DLD1 (cell line): ENCODE measurements around the gene CDK5.

Experiments
- in situ Hi-C: cut with HindIII; loops from 2 replicates; pipeline ENCODE4 v1.10.0; 2017; ENCODE audit warnings: low sequenced_read_pairs

Gene CDK5

DNA sequence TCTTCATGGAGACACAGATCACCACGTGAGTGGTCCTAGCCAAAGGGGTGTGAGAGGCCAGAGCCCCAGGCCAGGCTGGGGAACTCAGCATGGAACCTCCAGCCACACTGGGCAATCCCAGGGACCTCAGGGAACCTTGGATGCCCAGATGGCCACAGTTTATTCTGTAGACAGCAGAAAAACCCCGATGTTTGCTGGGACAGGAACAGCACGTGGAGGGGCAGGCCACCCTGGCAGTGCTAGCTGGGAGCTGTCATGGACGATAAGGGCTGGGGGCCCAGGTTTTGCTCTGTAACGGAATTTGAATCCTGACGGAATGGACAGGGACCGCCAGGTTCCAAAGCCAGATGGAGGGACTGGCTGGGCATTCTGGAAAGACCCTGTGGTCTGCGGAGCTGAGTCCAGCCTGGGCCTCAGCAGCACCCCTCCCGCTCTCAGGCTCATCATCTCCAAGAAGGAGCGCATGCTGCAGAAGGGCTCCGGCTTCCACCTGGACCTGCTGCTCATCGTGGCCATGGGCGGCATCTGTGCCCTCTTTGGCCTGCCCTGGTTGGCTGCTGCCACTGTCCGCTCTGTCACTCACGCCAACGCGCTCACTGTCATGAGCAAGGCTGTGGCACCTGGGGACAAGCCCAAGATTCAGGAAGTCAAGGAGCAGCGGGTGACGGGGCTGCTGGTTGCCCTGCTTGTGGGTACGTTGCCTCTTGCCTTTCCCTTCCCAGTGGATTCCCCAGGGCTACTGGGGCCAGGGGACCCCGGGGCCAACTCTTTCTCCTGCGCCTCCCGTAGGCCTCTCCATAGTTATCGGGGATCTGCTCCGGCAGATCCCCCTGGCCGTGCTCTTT is 17.3 kb upstream of the CDK5 start:
- in situ Hi-C loops = no loop called here

DNA sequence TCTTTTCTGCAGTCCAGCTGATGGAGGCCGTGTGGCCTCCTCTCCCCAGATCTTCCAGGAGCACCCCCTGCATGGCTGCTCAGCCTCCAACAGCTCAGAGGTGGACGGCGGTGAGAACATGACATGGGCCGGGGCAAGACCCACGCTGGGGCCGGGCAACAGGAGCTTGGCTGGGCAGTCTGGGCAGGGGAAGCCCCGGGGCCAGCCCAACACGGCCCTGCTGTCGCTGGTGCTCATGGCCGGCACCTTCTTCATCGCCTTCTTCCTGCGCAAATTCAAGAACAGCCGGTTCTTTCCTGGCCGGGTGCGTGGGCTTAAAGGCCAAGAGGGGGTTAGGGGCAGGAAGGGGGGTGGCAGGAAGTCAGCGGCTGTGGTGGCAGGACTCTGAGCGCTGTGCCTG is 16.3 kb upstream of the CDK5 start:
- in situ Hi-C loops = no loop called here

DNA sequence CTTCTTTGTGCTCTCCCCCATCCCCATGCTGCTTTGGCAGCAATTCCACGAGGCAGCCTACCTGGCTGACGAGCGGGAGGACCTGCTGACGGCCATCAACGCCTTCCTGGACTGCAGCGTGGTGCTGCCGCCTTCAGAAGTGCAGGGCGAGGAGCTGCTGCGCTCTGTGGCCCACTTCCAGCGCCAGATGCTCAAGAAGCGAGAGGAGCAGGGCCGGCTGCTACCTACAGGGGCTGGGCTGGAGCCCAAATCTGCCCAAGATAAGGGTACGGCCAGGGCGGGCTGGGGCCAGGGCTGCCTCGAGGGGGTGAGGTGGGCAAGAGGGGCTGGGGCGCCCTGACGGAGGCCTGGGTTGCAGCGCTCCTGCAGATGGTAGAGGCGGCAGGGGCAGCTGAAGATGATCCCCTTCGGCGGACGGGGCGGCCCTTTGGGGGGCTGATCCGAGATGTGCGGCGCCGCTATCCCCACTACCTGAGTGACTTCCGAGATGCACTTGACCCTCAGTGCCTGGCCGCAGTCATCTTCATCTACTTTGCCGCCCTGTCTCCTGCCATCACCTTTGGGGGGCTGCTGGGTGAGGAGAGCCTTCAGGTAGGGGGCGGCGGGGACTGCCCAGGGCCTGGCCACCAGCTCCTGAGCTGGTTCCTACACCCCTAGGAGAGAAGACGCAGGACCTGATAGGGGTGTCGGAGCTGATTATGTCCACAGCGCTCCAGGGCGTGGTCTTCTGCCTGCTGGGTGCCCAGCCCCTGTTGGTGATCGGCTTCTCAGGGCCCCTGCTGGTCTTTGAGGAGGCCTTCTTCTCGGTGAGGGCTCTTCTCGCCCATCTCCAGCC is 13.6 kb upstream of the CDK5 start:
- in situ Hi-C loops = no loop called here

DNA sequence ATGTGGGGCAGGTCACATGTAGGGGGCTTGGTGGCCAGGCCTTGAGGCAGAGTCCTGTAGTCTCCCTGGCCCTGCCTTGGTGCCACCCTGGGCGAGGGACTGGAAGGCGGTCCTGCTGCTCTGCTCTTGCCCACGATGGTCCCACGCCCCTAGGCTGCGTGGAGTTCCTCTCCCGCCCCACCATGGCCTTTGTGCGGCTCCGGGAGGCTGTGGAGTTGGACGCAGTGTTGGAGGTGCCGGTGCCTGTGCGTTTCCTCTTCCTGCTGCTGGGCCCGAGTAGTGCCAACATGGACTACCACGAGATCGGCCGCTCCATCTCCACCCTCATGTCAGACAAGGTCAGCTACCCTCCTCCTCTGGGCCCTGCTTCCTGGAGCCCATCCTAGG is 12.9 kb upstream of the CDK5 start:
- in situ Hi-C loops = no loop called here

DNA sequence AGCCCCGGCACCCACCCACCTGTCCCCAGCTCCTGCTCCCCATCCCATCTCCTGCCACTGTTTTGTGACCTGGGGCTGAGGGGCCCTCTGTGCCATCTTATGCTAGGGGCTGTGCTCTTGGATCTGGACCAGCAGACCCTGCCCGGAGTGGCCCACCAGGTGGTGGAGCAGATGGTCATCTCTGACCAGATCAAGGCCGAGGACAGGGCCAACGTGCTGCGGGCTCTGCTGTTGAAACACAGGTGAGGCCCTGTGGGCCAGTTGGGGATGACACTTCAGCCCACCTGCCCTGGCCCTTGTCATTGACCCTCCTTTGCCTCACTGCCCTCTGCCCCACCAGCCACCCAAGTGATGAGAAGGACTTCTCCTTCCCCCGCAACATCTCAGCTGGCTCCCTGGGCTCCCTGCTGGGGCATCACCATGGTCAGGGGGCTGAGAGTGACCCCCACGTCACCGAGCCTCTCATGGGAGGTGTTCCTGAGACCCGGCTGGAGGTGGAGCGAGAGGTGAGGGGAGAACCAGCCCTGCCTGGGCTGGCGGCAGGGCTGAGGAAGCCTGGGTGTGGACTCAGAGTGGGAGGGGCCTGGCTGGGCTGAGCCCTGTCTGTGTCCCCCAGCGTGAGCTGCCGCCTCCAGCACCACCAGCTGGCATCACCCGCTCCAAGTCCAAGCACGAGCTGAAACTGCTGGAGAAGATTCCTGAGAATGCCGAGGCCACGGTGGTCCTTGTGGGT is 12.3 kb upstream of the CDK5 start:
- in situ Hi-C loops = no loop called here

DNA sequence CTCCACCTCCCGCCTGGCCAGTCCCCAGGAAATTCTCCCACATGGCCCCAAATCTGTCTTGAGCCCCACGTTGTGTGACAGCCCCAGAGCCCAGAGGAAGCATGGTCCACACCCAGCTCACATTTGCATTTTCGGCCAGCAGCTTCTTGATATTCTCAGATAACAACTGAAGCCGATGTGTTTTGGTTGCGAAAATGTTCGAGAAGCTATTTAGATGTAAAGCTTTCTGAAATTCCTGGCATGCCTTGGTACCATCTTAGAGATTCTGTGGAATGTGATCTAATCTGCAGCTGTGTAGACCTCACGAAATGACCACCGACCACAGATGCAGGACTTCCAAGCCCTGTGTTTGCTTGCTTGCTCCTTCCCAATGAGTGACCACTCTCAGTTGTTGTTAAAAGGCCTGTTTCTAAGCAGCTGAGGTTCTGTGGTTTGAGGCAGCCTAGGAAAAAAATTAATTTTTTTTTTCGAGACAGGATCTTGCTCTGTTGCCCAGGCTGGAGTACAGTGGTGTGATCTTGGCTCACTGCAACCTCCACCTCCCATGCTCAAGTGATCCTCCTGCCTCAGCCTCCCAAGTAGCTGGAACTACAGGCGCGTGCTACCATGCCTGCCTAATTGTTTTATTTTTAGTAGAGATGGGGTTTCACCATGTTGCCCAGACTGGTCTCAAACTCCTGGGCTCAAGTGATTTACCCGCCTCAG is 10.5 kb upstream of the CDK5 start:
- in situ Hi-C loops = no loop called here

DNA sequence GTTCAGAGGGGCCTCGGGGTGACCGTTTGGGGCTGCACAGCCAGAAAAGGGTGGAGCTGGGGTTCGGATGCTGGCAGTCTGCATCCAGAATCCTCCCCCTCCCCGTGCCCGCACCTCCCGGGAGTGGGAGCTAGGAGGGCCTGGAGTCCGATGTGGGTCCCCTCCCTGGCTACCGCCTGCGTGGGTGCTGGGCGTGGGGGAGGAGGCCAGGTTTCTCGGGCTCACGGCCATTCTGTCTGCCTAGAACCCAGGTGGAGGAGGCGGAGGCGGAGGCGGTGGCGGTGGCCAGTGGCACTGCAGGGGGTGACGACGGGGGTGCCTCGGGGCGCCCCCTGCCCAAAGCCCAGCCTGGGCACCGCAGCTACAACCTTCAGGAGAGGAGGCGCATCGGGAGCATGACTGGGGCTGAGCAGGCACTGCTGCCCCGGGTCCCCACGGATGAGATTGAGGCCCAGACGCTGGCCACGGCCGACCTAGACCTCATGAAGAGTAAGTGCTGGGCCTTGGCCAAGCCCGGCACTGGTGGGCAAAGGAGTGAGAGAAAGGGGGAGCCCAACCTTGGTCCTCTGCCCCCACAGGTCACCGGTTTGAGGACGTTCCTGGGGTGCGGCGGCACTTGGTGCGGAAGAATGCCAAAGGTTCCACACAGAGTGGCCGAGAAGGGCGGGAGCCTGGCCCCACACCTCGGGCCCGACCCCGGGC is 8.7 kb upstream of the CDK5 start:
- in situ Hi-C loops = no loop called here

DNA sequence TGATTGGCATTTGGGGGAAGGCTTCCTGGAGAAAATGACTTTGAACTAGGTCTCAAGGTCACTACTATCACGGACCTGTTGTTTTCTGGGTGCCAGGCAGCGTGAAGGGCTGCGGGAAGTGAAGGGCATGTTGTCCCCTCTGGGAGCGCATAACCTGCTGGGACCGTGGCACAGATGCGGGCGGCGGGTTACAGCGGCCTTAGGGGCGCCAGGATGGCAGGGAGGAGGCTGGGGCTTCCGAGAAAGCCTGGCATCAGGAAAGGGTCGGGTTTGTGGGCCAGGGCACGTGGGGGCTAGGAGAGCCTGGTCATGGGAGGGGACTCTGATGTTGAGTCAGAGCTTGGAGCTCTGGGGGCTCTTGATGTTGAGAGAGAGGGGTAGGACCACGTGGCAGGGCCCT is 7.8 kb upstream of the CDK5 start:
- in situ Hi-C loops = no loop called here

DNA sequence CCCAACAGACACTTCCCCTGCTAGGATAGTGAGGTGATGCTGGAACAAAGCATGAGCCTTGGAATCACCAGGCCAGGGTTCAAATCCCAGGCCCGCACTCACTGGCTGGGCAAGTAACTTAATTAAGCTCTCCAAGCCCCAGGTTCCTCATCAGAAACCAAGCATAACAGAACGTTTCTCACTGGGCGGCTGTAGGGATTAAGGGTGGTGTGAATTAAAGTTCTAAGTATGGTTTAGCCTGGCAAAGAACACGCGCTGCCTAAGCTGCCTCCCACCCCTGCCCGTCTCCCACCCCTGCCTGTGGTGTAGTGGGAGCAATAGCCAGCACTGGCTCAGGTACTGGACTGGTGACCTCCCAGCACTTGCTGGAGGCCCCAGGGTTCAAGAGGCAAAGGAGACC is 7.3 kb upstream of the CDK5 start:
- in situ Hi-C loops = no loop called here

DNA sequence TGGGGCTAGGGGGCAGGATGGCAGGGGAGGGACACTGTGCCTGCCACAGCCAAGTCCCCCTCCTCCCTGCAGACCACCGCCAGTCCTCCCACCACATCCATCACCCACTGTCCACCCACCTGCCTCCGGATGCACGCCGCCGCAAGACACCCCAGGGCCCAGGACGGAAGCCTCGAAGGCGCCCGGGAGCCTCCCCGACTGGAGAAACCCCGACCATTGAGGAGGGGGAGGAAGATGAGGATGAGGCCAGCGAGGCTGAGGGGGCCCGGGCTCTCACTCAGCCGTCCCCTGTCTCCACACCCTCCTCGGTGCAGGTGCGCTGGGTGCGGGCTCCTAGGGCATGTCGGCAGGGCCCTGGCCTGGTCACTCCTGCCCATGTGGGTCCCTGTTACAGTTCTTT is 6.8 kb upstream of the CDK5 start:
- in situ Hi-C loops = no loop called here

DNA sequence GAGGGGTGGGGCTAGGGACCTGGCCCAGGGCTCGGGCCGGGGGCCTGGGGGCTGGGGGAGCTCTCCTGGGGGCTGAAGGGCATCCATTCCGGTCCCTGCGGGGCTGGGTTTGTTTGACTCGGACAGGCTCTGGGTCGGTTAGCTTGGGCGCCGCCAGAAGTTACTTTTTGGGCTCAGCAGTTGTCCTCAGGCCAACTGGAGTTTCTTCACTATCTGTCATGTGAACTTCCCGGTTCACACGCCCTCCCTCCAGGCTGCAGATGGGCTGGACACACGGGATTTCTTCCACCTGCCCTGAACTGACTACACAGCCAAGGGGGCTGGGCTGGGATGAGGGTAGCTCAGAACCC is 5.5 kb upstream of the CDK5 start:
- in situ Hi-C loops = no loop called here

DNA sequence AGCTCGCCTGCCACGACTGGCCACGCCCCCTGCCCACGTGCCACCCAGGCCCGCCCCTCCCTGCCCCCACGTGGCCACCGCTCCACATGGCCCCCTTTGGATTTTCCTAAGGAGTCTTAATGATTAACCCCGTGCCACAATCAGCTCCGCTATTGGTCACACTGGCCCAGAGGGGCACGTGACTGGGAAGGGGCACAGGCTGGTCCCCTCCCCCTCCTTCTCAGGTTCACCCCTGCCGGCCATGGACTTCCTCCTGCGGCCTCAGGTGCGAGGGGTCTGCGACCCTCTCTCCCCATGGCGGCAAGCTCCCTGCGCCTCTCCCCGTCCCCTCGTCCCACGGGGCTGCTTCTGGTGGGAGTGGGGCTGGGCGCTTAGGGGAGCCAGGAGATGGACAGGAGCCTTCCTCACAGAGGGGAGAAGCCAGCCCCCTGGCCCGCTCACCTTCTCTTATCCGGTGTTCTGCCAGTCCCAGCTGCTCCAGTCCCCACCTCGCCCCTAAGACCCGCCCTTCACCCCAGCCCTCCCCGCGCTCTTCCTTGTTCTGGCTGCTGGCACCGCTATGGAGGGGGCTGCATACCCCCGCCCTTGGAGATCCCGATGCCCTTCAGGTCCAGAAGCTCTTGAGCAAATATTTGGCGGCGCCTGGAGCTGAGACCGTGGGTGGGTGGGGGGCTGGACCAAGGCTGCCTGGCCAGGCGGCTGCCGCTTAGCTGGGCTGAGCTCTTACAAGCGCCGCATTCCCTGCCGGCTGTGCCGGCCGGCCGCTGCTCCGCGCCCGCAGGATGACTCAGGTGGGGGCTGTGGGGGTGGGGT is 4.9 kb upstream of the CDK5 start:
- in situ Hi-C loops = no loop called here

DNA sequence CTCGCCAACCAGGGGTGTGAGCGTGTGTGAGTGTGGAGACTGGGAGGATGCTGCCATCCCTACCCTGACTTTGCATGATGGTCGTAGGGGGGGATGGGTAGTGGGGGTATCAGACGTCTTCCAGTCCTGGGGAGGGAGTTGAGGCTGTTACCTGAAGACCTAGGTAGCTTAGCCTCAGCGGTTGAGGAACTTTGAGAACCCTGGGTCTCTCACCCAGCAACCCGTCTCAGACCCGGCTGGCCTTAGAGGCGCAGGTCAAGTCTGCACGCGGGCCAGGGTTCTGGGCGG is 4.4 kb upstream of the CDK5 start:
- in situ Hi-C loops = no loop called here

DNA sequence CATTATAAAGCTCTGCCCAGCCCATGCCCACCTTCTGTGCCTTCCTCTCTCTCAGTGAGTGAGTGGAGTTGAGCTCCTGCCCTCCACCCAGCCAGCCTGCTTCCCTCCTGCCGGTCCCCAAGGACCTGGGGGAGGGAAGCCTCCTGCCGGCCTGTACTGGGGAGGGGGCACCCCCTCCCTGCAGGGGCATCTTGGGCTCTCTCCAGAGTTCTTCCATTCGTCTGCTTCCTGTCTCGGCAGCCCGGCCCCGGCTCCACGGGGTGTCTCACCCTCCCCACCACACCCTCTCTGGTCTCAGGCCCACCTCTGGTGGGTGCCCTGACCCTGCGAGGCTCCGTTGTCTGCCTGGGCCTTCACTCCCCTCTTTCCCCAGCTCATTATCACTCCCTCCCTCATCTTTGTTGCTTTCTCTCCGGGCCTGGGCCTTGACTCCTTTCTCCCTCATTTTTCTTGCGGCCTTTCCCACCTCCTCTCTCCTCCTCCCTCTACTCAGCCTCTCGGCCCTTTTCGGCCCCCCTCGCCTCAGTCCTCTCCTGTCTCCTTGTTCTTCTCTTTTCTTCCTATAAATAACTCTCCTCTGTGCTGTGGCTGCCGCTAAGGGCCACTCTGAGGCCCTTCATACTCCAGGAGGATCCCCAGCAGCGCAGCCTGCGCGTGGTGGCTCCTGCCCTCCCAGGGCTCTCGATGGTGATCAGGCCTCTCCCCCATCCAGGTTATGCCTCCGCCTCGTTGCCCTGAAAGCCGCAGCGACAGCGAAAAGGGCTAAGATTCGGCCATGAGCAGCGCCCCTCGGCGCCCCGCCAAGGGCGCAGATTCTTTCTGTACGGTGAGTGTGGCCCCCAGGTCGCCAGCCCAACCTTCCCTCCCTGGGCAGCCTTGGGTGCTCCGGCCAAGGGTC is 3.8 kb upstream of the CDK5 start:
- in situ Hi-C loops = no loop called here

DNA sequence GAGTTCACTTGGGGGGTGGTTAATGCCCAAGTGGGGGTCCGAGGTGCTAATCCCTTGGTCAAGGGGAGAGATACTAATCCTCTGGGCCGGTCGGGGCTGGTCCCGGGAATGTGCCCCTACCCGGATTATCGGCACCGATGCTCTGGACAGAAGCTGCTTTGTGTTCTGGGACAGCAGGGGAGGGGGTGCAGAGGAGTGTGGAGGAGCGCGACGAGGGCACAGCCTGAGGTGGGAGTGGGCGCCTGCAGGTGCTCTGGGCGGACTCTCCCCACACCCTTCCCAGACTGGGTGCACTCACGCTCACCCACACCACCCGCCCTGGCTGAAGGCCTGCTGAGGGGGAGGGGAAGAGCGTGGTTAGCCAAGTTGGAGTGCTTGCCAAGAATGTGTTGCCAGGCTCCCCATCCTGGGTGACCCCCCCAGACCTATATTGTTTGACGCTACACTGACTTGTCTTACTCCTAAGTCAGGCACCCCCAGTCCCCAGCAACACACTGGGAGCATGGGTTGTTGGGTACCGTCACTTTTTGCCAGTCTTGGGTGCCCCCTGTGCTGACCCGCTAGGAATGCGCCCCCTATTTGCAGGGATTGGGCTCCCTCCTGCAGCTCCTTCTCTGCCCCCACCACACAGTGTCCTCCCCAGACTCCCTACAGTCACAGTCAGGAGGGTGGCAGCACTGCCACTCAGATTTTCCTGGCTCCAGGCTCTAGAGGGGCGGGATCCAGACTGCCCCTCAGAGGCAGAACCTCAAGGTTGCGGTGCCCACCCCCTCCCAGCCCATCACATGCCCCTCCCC is 2.9 kb upstream of the CDK5 start:
- in situ Hi-C loops = no loop called here

DNA sequence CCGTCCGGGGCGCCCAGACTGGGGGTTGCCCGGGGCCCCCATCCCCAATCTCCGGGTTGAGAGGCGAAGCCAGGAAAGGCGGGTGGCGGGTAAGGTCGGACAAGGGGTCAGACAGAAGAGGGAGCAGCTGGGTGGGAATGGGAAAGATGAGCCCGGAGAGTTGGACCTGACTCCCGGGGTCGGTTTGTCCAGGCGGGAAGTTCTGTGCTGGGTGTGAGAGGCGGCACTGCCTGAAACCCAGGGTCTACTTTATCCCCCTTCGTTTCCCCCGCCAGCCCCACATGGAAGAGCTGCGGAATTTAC is 2.4 kb upstream of the CDK5 start:
- in situ Hi-C loops = no loop called here

DNA sequence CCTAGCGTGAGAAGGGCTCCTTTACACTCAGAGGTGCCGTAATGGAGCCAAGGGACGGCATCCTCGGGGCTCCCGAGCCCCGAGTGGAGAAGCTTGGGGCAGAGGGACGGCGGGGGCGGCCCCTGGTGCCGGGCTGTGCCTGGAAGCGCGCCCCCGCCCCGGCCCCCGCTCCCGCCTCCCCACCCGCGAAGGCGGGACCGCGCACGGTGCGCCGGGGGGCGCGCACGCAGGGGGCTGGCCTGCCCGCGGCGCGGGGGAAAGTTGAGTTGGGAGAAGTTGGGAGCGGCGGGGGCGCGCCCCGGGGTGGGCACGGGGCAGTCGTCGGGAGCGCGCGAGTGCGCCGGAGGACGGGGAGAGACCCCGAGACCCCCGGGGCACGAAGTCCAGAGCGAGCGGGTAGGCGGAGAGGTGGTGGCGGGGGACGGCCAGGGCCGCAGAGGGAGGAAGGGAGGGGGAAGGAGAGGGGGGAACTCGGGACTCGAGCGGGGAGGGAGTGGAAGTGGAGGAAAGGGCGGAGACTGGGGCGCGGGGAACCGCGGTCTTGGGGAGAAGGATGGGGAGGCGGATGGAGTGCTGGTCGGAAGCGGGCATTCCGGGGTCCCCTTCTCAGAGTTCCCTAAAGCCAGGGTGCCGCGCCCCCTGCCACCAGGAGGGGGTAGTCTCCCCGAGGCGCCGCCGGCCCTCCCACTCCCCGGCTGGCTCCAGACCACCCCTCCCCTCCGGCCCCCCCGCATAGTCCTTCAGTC is 1.8 kb upstream of the CDK5 start, which contains the start of gene SLC4A2:
SLC4A2 (plus strand) TSS at position 223 of the 746 bp plus-strand sequence. CDS start 2,399 bp downstream, outside the sequence.
- in situ Hi-C loops = no loop called here
